Measurements from ENCODE around the gene SMIM43. TPM values are rescaled to one million over a fixed set of nuclear protein-coding genes. Genes with fewer than 3 reads are reported as not detected.

The SMIM43 gene
- total and polyA plus RNA-seq, 9 of the 15 experiments (the other 6 are each of a cell fraction or from before 2014, with no cell fraction given): not detected

DNA sequence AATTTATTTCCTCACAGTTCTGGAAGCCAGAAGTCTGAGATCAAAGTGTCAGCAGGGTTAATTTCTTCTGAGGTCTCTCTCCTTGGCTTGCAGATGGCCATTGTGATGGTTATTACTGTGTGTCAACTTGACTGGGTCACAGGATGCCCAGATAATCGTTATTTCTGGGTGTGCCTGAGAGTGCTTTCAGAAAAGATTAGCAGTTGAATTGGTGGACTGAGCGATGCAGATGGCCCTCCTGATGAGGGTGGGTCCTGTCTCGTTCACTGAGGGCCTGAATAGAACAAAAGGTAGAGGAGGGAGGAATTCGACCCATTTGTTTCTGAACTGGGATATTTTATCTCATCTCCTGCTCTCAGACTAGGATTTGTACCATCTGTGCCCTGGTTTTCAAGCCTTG lies 15.7 kb downstream of the SMIM43 start:
- Histone ChIP-seq H3K4me3 (no peak overlapping the region), H3K79me2 (ENCODE audit: control insufficient read depth, insufficient read depth, low read length) (no peaks in the 10 kb centered on the region), H3K36me3 (ENCODE audit: control insufficient read depth, insufficient read depth, low read length) (no peaks in the 10 kb centered on the region), H3K27ac (ENCODE audit: extremely low read depth, low read depth, low read length) (no peak overlapping the region), H3K9me3 (replicated peaks; ENCODE audit: control insufficient read depth, insufficient read depth, low read depth, low read length) (no peaks in the 10 kb centered on the region), H3K27me3 (ENCODE audit: control insufficient read depth in 2 of 2, insufficient read depth in 2 of 2, low read length in 2 of 2) (peaks cover 2 to 3% of the 10 kb centered on the region in 2 experiments; a peak in 2 of 5 replicates), H4K20me1 (replicated peaks; ENCODE audit: control insufficient read depth, insufficient read depth, low read length) (no peaks in the 10 kb centered on the region), H3K9me1 (ENCODE audit: control insufficient read depth, insufficient read depth, low read length) (no peaks in the 10 kb centered on the region), H3K9ac (ENCODE audit: insufficient read depth in 1 of 2, low read depth in 2 of 2, low read length in 2 of 2) (peak overlapping the region in 1 of 2 experiments; percentile 6; a peak in 1 of 4 replicates), H2AFZ (ENCODE audit: low read depth, low read length) (no peak overlapping the region), H3K4me1 (replicated peaks in 1 of 2; ENCODE audit: control insufficient read depth in 2 of 2, insufficient read depth in 2 of 2, low read length in 2 of 2) (no peaks in the 10 kb centered on the region), H3K4me2 (ENCODE audit: insufficient read depth, low read length) (no peak overlapping the region)
- ATAC-seq: no peak
- TF ChIP-seq CBFA2T3 (IDR thresholded peaks at IDR 0.05) (peak; percentile 53), MYNN (IDR thresholded peaks at IDR 0.05) (no peak), MYNN (CRISPR knock-in tag; IDR thresholded peaks at IDR 0.05) (no peak), ZNF134 (CRISPR knock-in tag; conservative IDR thresholded peaks at IDR 0.05) (0 out of 2 replicates have a peak, but pooled peaks have one; percentile 39), ZC3H8 (IDR thresholded peaks at IDR 0.05) (no peak)
- ChIA-PET POLR2A (no interaction called here), CTCF (ENCODE audit: low intra/inter-chr PET ratio) (no interaction called here)
- in situ Hi-C loops (cut with MboI) (no loop called here), intact Hi-C loops (cut with micrococcal nuclease) (no loop called here)
- no TSS peak for BruUV-seq (replicated peaks)
- no peak for FAIRE-seq
- WGBS (ENCODE audit: insufficient coverage, low coverage, missing lambda C conversion rate): 0% methylated on average over 4 of the region's 4 CpGs
- DNase-seq (ENCODE audit: extremely low read depth in 1 of 4, low spot score in 3 of 4): peak in 1 of 4 experiments; percentile 15

DNA sequence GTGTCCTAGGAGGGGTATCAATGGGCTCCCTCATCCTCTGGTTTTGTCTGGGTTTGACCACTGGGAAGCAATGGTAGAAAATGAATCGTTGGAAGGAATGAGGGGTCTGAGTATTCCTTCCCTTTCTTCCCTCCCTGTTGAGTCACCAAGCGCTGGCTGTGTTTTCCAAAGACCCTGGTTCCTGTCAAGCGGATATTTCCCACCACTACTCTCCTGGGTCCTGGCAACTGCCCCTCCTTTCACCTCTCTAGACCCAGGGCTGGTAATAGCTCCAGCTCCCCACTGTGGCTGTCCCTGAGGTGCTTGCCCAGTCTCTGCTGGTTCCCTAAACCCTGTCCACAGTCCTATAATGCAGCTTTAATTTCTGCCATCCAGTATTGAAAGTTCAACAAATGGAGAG lies 22.2 kb downstream of the SMIM43 start:
- Histone ChIP-seq H3K79me2 (ENCODE audit: control insufficient read depth, insufficient read depth, low read length) (no peaks in the 10 kb centered on the region), H3K4me2 (ENCODE audit: insufficient read depth, low read length) (no peak overlapping the region), H3K9me1 (ENCODE audit: control insufficient read depth, insufficient read depth, low read length) (no peaks in the 10 kb centered on the region), H3K4me3 (no peak overlapping the region), H3K36me3 (ENCODE audit: control insufficient read depth, insufficient read depth, low read length) (no peaks in the 10 kb centered on the region), H3K4me1 (replicated peaks in 1 of 2; ENCODE audit: control insufficient read depth in 2 of 2, insufficient read depth in 2 of 2, low read length in 2 of 2) (no peaks in the 10 kb centered on the region), H3K27ac (ENCODE audit: extremely low read depth, low read depth, low read length) (no peak overlapping the region), H3K9me3 (replicated peaks; ENCODE audit: control insufficient read depth, insufficient read depth, low read depth, low read length) (no peaks in the 10 kb centered on the region), H3K9ac (ENCODE audit: insufficient read depth in 1 of 2, low read depth in 2 of 2, low read length in 2 of 2) (no peak overlapping the region), H3K27me3 (ENCODE audit: control insufficient read depth in 2 of 2, insufficient read depth in 2 of 2, low read length in 2 of 2) (peaks cover 0 to 6% of the 10 kb centered on the region in 2 experiments; a peak in 3 of 5 replicates), H2AFZ (ENCODE audit: low read depth, low read length) (no peak overlapping the region), H4K20me1 (replicated peaks; ENCODE audit: control insufficient read depth, insufficient read depth, low read length) (no peaks in the 10 kb centered on the region)
- POLR2A ChIA-PET: interaction anchor here (0.7 kb wide), 1 partner anchor 126 kb away, joined by 3 read pairs; no protein-coding TSS in a partner anchor
- no peak for DNase-seq (ENCODE audit: extremely low read depth in 1 of 4, low spot score in 3 of 4)
- BruUV-seq (replicated peaks): no TSS peak
- in situ Hi-C loops (cut with MboI): no loop called here
- CTCF ChIA-PET (ENCODE audit: low intra/inter-chr PET ratio): no interaction called here
- FAIRE-seq: no peak
- ATAC-seq: no peak; the same call in 2 of the 3 replicates
- intact Hi-C loops (cut with micrococcal nuclease): no loop called here
- WGBS (ENCODE audit: insufficient coverage, low coverage, missing lambda C conversion rate): 0% methylated on average over 2 of the region's 3 CpGs
- TF ChIP-seq, protein P1, sequence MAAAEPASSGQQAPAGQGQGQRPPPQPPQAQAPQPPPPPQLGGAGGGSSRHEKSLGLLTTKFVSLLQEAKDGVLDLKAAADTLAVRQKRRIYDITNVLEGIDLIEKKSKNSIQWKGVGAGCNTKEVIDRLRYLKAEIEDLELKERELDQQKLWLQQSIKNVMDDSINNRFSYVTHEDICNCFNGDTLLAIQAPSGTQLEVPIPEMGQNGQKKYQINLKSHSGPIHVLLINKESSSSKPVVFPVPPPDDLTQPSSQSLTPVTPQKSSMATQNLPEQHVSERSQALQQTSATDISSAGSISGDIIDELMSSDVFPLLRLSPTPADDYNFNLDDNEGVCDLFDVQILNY (CRISPR knock-in tag; IDR thresholded peaks at IDR 0.05): no peak
- TF ChIP-seq STAG1 (CRISPR knock-in tag; IDR thresholded peaks at IDR 0.05; ENCODE audit: borderline replicate concordance) (no peak), HLTF (IDR thresholded peaks at IDR 0.05) (no peak), SMAD3 (CRISPR knock-in tag; conservative IDR thresholded peaks at IDR 0.05) (no peak), RUNX1 (IDR thresholded peaks at IDR 0.05; ENCODE audit: low read depth) (no peak), LCOR (CRISPR knock-in tag; IDR thresholded peaks at IDR 0.05) (no peak), MTF1 (CRISPR knock-in tag; IDR thresholded peaks at IDR 0.05; ENCODE audit: borderline replicate concordance) (no peak), FOXK2 (conservative IDR thresholded peaks at IDR 0.05 in 1 of 2, IDR thresholded peaks at IDR 0.05 in 1 of 2; ENCODE audit: low read depth in 2 of 2) (no peak), ZNF324 (CRISPR knock-in tag; IDR thresholded peaks at IDR 0.05) (no peak), PHB (CRISPR knock-in tag; IDR thresholded peaks at IDR 0.05) (no peak)
- TF ChIP-seq, protein P2, sequence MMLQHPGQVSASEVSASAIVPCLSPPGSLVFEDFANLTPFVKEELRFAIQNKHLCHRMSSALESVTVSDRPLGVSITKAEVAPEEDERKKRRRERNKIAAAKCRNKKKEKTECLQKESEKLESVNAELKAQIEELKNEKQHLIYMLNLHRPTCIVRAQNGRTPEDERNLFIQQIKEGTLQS (IDR thresholded peaks at IDR 0.05): no peak
- TF ChIP-seq, protein P2 (CRISPR knock-in tag; conservative IDR thresholded peaks at IDR 0.05): no peak
- TF ChIP-seq, protein P3, sequence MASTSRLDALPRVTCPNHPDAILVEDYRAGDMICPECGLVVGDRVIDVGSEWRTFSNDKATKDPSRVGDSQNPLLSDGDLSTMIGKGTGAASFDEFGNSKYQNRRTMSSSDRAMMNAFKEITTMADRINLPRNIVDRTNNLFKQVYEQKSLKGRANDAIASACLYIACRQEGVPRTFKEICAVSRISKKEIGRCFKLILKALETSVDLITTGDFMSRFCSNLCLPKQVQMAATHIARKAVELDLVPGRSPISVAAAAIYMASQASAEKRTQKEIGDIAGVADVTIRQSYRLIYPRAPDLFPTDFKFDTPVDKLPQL (IDR thresholded peaks at IDR 0.05; ENCODE audit: extremely low read depth, insufficient read length): no peak
